OCI-M2 (cell line): ENCODE results near the gene CXCL12.

Experiments
- DNase-seq: peaks from one replicate; lab custom pipeline; 2025; ENCODE audit not compliant: unreplicated experiment; lab: John Stamatoyannopoulos, UW

CXCL12 gene

DNA sequence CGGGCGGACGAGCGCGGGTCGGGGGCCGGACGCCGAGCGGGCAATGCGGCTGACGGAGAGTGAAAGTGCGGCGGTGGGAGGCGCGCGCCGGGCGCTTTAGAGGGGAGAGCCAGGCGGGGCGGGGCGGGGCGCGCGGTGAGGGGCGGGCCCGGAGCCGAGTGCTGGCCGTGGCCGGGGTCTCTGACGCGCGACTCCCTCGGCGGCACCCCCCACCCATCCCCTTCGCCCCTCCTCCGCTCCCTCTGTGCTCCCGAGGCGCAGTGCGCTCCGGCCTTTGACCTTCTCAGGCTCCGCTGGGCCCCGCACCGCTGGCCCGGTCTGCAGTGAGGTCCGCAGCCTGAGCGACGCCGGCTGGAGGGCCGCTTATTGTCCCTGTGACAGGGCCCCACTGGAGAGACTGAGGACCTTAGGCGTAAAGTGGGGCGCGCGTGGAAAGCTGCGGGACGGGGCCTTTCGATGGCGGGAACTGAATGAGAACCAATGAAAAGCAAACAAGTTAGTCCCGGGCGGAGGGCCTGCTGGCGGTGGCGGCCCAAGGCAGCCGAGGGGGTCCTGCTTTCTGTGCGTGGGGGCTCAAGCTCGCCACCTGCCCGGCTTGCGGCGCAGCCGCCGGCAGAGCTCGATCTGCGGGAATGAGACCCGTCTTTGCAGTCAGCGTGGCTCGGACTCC lies at the start of gene CXCL12:
TSS of gene CXCL12 (minus strand) at position 72 of the 670 bp plus-strand sequence. CDS start 92 bp downstream, outside the sequence.
- DNase-seq = no peak

DNA sequence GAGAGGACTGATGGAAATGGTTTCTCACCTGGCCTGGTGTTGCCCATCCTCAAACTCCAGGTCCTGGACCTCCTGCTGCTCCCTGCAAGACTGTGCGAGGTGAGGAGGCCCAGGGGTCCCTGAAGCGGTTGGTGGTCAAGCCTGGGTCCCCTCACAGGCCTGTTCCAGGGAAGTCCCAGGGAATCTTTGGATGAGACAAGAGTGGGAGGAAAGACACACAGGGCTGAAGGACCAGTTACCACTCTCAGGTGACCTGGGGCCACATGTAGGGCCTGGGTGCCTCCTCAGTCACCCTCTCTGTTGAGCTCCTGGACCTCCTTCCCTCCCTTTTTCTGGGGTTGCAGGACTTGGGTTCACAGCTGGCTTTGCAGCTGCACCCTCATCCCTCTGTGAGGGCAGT lies 42.6 kb upstream of the CXCL12 start:
- no peak for DNase-seq

DNA sequence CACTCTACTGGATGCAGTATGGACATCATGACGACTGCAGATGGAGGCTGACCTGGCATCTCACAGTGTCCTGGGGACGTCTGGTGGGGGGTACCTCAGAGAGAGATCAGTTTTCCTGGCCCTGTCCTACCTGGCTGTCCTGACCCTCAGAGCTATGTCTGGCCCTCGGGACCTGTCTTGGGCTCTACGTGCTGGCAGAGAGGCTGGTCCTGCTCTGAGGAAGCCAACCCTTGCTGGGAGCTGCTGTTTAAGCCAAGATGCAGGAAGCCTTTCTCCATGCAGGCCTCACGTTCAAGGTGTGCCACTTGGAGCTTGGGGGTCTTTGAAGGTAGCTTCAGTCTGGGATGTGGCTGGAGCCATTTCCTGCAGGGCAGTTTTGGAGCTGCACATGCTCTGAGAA lies 42.1 kb upstream of the CXCL12 start:
- no peak for DNase-seq

DNA sequence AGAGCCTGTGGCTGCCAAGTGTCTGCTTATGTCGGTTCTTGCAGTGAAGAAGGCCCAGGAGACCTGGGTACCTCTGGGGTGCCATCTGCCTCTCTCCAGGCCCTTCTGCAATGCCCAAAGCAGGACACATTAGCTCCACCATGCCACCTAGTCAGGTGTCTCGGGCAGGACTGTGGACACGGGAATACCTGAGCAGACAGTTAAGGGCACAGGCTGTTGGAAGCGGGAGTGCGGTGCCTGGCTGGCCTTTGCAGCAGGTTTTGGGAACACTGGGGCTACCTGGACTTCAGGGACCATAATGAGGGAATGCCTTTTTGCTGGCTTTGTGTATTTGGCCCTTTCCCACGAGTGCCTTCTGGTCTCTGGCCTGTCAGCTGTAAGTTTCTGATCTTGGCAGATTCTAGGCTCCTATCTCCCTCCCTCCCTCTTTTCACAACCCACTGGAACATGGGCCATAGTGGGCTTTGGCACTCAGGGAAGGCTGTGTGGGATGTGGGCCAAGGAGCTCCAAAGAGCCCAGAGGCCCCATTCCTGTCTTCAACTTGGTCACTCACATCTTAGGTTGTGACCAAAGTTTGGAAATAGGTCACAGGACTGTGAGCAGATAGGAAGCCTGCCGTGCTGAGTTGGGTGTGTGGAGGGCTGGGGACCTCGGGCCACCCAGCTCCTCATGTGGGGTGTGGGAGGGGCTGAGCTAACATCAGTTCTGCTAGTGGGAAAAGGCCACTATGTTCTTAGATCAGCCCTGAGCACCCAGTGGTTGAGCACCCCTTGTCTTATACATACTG lies 41.5 kb upstream of the CXCL12 start:
- DNase-seq = no peak

DNA sequence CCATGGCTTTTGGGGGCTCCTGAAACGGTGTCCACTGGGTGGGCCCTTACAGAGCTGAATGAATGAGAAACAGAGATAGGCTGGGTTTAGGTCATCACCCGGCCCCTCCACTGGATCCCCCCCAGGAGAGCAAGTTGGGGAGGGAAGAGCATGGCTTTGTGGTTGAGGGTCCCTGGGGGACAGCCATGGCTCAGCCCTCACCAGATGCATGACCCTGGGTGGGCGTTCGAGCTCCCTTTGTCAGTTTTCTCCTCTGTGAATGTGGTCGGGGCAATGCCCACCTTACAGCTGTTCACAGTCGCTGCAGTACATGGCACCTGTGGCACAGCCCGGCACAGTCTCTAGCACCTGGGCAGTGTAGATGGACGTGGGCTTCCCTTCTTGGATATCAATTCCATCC lies 40.6 kb upstream of the CXCL12 start:
- no peak for DNase-seq

DNA sequence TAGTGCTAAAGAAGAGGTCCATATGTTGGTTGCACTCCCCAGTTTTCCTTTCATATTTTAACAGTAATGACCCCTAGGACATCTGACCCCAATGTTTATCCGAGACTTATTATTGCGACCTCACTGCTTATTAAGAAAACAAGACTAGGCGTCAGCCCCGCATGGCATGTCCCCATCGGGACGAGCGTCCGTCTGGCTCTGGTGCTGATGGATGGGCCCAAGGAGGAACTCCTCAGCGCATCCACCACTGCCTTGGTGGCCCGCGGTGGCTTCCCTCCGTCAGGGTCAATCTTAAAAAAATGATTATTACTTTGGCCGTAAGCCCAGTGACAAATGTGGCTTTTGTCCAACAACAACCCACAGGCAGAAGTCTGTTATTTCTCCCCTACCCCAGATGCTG lies 40.1 kb upstream of the CXCL12 start:
- DNase-seq = no peak

DNA sequence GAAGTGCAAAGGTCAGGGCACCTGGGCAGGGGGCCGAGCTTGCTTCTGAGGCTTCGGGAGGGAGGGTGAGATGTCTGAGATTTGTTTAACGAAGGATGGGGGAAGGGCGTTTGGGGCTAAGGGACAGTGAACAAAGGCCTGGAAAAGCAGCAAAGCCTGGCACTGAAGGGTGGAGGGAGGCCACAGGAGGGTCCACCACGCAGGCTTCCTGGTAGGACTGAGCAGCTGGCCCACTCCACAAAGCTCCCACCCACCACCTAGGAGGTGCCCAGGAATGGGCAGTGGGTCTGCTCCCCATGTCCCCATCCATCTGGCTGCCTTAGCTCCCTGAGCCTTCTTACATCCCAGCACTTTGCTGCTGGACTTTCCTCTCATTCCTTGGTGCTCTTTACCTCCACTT lies 39.4 kb upstream of the CXCL12 start:
- no peak for DNase-seq

DNA sequence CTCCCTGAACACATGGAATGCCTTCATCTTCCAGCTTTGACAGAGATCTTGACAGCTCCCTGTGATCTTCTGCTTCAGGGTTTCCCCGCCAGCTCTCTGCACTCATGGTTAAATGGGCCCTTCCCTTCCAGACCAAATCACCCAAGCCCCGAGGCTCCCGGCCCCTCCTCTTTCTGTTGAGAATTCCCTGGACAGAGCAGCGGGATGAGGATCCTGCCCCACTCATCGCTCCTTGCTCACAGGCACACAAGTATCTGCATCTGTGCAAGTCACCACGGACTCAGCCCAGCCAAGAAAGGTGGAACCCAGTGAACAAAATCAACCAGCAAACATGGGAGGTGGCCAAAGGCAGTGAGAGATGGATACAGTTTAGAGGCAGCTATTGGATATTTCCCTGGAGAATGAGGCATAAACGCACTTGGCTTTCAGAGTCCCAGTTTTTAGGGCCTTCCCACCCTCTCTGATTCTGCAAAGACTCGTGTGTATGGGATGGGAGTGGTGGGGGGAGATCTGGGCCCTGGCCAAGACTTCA lies 37.7 kb upstream of the CXCL12 start:
- no peak for DNase-seq

DNA sequence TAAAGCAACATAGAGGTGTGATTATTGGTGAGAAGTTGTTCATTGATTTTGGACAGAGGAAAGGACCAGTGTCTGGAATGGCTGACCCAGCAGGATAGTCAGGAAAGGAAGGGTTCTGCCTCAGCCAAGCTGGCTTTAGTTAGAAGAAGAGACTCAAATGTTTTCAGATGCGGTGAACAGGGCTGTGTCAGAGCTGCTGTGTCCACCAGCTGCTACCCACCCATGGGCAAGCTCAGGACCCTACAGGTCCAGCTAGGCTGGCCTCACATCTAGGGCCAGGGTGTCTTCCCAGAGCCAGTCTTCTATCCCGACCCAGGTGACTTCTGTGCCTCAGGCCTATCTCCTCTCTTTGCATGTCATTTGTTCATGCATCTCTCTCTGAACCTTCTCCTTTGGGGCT lies 37.3 kb upstream of the CXCL12 start:
- no peak for DNase-seq

DNA sequence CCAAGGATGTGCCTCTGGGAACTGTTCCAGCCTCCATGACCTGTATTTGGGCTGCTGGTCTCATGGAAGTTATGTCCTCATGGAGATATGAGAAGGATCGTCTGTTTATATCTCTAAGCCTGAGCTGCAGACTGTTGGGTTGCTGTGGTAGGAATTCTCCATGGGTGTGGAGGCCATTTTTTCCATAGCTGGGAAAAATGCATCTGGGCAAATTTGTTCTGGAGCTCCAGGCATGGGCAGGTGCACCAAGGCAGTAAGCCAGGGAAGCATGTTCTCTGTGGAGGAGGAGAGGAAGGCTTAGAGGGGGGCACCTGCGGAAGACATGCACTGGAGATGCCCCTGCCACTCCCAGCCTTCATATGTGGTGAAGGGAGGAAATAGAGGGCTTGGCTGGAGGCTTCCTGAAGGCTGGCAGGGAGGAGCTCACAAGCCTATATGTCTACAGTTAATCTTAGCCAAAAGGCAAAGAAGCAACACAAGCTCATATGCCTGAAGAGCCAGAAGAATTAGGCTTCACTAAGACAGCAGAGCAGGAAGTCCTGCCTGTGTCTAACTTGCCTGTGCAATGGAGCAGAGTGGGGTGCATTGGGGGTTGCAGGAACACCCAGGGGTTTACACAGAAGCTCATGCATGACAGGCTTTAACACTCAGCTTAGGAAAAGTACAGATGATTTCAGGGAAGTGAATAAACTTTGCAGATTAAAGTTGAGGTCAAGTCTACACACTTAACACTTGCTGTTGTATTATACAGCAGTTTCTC lies 35.1 kb upstream of the CXCL12 start:
- no peak for DNase-seq

DNA sequence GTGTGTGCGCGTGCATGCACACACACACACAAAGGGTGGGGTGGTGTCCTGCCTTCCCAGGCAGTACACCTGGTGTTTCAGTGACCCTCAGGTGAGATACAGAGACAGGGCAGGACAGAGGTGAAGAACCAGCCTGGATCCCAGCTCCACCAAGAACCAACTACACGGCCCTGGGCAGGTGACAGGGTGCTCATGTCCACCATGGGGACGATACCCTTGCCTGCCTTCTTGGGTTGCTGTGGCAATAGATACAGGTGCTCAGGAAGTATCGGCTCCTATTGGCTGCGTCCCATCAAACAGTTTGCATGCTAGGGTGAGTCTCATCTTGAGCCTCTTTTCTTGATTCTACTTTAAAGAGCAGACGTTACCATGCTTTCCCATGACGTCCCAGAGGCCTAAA lies 33.7 kb upstream of the CXCL12 start:
- DNase-seq = no peak

DNA sequence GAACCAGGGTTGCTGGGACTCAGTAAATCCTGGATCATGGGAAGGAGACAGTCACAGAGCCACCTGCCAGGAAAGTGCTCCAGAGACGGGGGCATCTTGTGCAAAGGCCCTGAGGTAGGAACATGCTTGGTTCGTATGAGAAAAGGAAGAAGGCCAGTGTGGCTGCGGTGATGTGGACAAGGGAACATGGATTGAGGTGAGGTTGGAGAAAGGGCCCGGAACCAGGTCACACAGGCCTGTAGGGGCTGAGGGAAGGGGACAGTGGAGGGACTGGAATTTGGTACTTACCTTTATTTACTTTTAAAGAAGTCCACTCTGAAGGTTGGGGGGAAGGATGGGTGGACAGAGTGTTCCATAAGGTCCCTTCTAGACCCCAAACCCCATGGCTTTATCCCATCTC lies 32.9 kb upstream of the CXCL12 start:
- DNase-seq = no peak

DNA sequence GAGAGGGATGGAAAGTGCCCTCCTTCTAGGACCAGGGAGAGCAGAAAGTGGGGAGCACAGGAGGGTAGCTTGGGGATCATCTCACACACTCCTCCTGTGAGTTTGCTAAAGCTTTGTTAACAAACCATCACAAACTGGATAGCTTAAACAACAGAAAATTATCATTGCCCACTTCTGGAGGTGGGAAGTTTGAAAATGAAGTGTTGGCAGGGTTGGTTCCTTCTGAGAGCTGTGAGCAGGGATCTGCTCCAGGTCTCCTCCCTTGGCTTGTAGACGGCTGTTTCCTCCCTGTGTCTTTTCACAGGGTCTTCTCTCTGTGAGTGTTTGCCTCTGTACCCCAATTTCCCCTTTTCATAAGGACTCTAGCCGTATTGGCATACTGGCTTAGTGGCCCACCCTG lies 32.0 kb upstream of the CXCL12 start:
- DNase-seq = no peak

DNA sequence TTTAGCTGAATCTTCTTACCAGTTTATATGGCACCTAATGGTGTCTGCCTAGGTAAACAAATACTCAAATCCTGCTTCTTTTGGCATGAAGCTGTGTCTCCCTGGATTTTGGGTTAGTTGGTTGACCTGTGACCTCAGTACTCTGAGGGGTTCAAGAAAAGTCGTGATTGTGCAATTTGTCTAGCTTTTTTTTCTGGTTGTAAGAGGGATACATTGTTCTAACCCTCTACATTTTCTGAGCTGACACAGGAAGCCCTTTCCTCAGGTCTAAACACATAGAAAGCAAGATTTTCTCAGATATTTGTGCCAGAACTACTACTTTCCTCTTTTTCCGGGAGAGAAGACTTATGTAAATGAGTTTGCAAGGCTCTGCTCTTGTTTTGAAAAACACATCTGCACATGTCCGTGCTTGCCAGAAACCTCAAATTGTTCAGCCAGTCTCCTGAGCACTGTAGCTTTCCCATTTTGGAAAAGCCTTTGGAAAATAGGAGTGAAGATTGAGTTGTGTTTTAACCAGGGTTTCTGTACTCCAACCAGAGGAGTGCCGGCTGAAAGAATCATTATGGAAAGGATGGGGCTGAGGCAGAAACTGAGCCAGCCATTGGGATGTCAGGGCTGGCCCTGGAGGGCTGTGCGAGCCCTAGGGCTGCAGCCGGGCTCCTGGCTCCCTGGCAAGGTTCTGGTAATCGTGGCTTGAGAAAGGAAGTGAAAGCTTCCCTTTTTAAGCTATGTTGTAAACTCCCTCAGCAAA lies 31.3 kb upstream of the CXCL12 start:
- no peak for DNase-seq

DNA sequence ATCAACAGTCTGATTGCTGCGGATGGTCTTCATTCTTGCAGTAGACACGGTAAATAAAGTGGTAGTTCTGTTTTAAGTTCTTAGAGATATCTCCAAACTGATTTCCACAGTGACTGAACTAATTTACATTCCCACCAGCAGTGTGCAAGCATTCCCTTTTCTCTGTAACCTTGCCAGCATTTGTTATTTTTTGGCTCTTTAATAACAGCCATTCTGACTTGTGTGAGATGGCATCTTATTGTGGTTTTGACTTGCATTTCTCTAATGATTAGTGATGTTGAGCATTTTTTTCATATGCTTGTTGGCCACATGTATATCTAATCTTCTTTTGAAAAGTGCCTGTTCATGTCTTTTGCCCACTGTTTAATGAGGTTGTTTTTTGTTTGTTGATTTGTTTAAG lies 30.2 kb upstream of the CXCL12 start:
- no peak for DNase-seq

DNA sequence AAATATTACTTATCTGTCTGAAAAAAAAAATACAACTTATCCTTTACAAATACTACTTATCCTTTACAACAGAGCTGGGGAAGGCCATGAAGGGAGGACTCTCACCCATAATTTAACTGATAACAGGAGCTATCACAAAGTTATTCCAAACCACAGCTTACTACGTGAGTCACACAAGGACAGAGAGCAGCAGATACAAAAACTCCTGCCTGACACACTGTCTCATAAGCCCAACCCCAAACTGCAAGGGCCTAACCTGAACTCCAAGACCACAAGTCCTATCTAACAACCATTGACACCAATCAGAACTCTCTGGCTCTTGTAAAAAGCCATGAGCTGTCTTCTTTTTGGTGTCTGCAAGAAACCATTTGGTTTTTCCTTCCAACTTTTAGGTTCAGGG lies 28.5 kb upstream of the CXCL12 start:
- no peak for DNase-seq

DNA sequence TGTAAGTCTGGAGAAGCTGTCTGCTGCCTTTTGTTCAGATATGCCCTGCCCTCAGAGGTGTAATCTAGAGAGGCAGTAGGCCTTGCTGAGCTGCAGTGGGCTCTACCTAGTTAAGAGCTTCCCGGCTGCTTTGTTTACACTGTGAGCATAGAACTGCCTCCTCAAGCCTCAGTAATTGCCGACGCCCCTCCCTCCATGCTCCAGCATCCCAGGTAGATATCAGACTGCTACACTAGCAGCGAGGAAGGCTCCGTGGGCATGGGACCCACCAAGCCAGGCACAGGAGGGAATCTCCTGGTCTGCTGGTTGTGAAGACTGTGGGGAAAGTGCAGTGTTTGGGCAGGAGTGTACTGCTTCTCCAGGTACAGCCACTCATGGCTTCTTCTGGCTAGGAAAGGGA lies 26.4 kb upstream of the CXCL12 start:
- no peak for DNase-seq

DNA sequence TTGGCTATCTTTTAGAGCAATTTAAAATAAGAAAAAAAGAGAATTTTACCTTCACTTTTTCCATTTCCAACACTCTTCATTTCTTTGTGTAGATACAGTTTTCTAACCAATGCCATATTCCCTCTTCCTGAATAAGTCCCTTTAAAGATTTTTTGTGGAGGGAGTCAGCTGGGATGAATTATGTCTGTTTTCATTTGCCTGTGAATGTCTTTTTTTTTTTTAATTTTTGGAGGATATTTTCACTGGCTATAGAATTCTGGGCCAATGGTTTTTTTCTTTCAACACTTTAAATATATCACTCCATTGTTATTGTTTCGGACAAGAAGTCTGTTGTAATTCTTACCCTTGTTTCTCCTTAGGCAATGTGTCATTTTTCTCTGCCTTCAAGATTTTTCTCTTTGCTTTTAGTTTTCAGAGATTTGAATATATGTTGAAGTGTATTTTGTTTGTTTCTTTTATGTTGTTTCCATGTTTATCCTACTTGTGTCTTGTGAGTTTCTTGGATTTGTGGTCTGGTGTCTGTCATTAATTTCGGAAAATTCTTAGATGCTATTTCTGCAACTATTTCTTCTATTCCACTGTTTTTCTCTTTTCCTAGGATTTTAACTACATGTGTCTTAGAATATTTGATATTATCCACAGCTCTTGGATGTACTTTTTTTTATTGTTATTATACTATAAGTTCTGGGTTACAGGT lies 20.0 kb upstream of the CXCL12 start:
- DNase-seq = no peak

DNA sequence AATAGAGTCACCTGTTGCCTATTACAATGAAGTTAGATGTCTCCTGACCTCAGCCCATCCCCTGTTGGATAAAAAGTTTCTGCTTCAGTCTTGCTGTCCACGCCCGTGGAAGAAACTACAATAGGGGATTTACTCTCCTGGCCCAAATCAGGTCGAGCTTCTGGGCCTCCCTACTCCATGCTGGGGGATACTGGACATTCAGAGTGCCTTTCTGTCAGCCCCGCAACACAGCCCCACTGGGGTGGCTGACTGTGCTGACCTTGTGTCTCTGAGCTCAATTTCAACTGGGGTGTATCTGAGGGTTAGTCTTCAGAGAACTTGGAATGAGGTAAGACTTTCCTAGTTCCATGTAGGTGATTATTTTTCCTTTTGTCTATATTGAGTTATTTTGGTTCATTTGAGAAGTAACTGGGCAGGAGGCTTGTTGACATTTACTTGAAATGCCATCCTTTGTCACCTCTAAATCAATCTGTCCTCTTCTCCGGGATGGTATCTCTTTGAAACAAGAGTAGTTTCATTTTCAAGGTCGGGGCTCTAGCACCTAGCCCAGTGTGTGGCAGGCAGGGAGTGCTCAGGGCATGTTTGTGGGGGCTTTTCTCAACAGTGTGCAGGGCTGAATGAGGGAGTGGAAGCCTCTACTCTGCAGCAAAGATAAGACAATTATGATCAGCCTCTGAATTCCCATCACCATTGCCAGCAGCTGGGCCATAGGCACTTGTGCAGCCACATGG lies 17.7 kb upstream of the CXCL12 start:
- DNase-seq = no peak

DNA sequence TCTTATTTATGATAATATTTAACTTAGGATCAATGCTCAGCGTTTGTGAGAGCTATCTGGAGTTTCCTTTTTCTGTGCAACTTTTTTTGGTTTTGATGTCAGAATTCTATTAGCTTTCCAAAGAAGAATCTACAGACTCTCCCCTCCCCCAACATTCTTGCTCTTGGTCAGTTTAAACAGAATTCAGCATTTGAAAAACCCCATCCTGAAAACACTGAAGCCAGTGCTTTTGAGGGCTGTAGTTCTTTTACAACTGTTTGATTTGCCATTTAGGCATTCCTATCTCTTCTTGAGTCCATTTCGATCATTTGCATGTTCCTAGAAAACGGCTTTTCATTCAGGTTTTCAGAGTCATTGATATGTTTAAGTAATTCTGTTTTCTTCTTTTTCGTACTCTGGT lies 15.6 kb upstream of the CXCL12 start:
- no peak for DNase-seq
